DMS53 treated with DMSO at 0.1 percent for 48 hours (cell line): ENCODE data around the gene YAP1.

ENCODE experiments used
- DNase-seq: peaks from one replicate; lab custom pipeline; 2025; ENCODE audit not compliant: unreplicated experiment; lab: John Stamatoyannopoulos, UW

YAP1 gene

DNA sequence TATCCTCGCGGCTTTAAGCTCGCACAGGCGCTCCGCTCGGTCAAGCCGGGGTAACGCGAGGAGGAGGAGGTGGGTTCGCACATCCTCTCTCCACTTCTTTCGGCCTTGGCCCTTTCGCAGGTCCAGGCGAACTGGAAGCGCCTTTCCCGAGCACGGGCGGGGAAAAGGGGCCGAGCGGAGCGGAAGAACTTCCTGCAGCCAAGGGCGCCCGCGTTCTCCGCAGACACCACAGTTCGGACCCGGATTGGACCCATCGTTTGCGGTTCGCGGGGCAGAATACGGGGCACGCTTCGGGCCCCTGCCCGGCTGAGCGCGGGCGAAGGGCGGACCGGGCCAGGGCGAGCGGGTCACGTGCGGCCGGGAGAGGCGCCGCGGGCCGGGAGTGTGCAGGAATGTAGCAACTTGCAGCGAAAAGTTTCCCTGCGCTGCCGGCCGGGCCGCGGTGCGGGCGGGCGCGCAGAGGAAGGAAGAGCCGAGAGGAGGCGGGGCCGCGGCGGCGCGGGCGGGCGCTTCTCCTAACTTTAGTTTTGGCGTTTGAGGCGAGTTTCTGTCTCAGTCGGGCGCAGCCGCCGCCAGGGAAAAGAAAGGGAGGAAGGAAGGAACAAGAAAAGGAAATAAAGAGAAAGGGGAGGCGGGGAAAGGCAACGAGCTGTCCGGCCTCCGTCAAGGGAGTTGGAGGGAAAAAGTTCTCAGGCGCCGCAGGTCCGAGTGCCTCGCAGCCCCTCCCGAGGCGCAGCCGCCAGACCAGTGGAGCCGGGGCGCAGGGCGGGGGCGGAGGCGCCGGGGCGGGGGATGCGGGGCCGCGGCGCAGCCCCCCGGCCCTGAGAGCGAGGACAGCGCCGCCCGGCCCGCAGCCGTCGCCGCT lies at the start of gene YAP1:
TSS of gene YAP1 (plus strand) at position 552 of the 865 bp plus-strand sequence. CDS start 402 bp downstream, outside the sequence.
- peak; percentile 40 for DNase-seq

GRCh38 chr11:102061276-102061675 lies 49.0 kb upstream of the YAP1 start:
- DNase-seq: no peak

GRCh38 chr11:102062106-102062505 lies 48.1 kb upstream of the YAP1 start:
- DNase-seq: no peak

DNA sequence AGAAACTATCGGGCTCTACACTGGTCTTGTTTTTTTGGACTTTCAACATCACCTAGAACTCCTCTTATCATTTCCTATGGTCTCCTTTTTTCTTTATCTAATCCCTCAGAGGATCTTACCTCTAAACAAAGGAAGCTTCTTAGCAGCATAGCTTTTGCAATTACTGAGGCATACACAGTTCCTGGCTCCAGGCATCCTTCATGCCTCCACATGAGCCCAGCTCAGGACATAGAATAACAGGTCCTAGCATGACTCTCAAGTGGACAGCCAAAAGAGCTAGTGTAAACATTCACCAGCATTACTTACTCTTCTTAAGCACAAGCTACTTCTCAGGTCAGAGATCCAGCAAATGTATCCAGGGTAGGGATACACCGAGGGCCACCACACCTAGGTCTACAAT lies 45.9 kb upstream of the YAP1 start:
- no peak for DNase-seq

- DNase-seq: no peak
Observed at GRCh38 chr11:102070766-102071165, 39.5 kb upstream of the YAP1 start.

- no peak for DNase-seq
Observed at GRCh38 chr11:102071497-102072472, 38.5 kb upstream of the YAP1 start.

DNA sequence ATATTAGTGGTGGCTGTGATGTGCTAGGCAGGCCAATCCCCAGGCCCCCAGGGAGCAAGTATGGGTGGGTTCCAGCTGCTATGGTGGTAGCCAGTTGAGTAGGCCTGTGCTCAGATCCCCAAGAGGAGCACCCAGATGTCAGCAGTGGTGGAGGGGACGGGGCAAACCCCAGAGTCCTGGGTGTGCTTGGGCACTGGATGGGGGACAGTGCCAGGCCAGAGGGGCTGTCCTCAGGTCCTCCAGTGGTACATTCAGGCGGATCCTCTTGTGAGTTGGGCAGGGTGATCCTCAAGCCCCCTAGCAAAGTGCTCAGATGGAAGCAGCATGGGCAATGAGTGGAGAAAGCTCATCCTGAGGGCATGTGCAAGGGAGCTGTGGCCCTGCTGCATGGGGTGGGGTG lies 37.0 kb upstream of the YAP1 start:
- DNase-seq: no peak

DNA sequence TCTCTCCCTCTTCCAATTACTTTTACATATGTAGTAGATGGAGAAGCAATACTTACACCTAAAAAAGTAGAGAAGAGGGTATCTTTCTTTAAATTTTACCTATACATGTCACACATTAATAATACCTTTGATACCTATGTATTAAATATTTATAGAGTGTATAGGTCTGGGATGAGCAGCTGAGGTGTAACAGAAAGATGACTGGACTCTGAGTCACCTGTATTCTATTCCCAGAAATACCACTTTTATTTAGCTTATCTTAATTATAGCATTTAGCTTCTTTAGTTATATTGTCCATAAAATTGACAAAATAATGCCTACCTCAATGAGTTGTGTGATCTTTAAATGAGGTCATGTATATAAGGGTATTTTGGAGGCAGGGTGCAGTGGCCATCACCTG lies 30.6 kb upstream of the YAP1 start:
- no peak for DNase-seq

- DNase-seq: no peak
Observed at GRCh38 chr11:102081313-102081712, 28.9 kb upstream of the YAP1 start.

DNA sequence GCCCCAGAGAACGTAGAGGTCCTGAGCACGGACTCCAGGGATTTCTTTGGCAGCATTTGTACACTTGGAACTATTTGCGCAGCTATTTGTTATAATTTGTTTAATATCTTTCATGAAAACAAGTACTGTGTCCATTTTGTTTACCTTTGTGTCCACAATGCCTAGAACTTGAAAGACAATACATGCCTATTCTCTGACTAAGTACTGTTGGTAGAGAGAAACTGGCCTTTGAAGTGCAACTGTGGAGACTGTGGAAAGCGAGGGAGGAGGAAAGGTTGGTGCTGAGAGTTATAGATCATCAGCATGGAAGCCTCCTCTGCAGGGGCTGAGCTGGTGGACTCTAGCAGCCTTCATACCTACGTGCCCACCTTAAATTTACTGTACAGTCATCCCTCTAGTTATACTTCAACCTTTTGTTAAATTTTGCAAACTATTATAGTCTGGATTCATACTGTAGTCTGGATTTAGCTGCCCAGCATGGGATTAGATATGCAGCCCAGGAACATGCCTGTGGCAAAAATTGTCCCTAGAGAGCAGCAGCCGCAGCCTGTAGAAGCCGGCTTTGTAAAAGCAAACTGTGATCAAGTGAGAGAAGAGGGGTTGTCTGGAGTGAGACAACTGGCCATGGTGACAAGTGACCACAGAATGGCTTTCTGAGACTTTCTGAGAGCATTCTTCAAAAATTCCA lies 24.2 kb upstream of the YAP1 start:
- peak; percentile 26 for DNase-seq

GRCh38 chr11:102097186-102097585 lies 13.1 kb upstream of the YAP1 start:
- DNase-seq: no peak

DNA sequence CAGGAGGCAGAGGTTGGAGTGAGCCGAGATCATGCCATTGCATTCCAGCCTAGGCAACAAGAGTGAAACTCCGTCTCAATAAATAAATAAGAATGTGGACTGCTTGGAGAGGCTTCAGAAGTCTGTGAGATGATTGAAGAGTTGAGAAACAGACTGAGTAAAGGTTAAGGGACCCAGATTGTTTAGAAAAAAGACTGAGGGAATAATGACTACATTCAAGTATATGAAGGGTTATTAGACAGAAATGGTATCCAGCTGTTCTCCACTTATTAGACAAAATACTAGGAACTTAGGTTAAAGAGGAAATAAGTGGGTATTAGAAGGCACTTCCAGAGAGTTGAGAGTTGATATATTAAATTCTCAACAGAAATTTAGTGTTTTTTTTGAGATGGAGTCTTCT lies 10.5 kb upstream of the YAP1 start:
- DNase-seq: no peak

DNA sequence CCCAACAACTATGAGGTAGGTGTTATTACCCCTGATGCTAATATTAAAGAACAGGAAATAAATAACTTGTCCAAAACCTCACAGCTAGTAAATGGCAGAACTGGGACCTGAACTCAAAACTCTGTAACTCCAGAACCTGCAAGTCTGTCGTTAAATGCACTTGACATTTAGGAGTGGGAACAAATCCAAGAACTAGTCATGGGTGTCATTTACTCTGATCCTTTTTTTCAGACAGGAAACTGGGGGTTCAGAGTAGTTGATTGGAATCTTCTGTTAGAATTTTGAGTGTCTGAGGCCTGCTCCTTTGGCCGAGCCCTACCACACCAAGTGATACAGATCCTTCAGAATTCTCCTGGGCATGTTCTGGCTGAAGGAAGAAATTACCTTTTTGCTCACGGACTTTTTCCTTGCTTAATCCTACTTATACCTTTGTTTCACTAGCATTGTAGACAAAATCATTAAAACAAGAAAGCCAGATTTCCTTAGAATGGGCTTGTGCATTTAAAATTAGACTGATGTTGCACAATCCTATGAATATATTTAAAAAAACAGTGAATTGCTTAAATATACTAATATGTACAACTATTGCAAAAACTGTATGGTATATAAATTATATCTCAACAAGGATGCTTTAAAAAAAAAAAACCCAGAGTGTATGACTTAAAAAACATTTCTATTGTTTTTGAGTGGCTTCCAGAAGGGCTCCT lies 1.4 kb upstream of the YAP1 start:
- no peak for DNase-seq

DNA sequence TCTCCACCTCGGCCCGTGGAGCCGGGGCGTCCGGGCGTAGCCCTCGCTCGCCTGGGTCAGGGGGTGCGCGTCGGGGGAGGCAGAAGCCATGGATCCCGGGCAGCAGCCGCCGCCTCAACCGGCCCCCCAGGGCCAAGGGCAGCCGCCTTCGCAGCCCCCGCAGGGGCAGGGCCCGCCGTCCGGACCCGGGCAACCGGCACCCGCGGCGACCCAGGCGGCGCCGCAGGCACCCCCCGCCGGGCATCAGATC lies 439 bp downstream of the YAP1 start:
- DNase-seq: no peak

GRCh38 chr11:102111011-102111786 lies 952 bp downstream of the YAP1 start:
- no peak for DNase-seq

DNA sequence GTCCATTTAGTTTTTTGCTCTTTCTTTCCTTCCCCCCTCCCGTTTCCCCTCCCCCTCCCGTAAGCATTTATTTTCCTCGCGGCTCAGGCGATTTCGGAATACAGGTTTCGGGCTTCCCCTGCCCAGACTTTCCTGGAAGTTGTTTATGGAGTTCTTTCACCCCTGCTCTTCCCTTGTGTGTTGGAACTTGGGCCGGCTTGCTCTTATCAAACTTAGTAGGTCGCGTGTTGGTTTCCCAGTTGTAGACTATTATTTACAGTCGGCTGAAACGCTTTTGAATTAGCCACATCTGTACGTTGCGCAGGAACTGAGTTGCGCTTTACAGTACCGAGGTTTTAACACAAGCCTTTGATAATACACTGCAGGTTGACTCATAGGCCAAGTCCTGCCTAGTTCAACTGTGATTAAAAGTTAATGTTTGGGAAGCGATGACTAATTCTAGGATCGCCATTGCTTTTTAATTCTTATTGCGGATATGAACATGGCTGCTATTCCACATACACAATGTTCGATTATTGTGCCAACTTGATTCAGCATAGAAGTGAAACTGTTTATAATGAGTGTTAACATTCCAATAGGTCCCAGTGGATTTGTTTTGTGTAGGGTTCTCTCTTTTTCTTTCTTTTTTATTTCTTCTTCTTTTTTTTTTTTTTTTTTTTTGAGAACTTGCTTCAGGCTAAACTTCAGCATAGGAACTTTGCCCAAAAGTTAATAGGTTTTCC lies 1.7 kb downstream of the YAP1 start:
- DNase-seq: peak; percentile 46

DNA sequence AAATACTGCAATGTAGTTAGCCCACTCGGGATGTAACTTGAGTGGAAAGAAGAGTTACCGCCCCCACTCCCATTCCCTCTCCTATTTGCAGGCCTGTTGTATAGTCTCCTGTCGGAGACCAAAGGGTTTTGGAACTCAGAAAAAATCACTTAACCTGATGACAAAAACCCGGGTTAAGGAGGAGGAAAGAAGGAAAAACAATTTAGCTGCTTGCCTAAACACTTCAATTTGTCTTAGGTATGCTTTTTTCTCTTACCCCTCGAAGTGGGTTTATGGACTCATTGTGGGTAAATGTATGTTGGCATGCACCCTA lies 2.2 kb downstream of the YAP1 start:
- no peak for DNase-seq

GRCh38 chr11:102114032-102114431 lies 3.8 kb downstream of the YAP1 start:
- no peak for DNase-seq

DNA sequence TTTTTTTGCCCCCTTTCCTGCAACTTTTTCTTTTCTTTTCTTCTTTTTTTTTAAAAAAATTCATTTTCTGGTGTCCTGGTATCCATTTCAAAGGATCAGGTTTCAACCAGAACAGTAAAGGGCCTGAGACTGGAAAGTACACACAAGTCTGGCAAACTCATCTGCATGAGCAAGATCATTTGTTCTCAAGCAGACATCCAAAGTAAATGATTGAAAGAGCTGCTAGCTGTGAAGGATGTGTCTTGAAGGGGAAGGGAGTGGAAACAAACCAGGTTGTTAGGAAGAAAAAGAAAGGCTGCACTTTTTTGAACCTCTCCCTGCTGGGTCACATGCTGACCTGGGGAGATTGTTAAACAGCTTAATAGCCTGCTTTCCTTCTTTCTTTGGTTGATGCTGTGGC lies 5.3 kb downstream of the YAP1 start:
- peak; percentile 86 for DNase-seq
